Prostate gland (tissue), 2 donors: Measurements from ENCODE around the gene CSHL1.
A peak's percentile ranks its signal among the peaks of the same experiment; 100 is the strongest.

Source experiments
- POLR2A ChIP-seq: fragments of 450-650 bp; IDR thresholded peaks from one replicate; pipeline ENCODE4 v1.6.1; 2016; ENCODE audit warnings: antibody characterized with exemption, mild to moderate bottlenecking
- TF ChIP-seq, protein P1 (sequence below), 4 experiments: fragments of 200-600 bp in 2 of 4; fragments of 450-650 bp in 2 of 4; sonication (generic) in 2 of 4; IDR thresholded peaks; 1 replicate in 3 of 4; 2 replicates in 1 of 4; pipeline ENCODE4 v1.5.1; 2016 to 2019; ENCODE audit warnings: antibody characterized with exemption in 4 of 4, mild to moderate bottlenecking in 2 of 4, moderate library complexity in 2 of 4

DNA sequence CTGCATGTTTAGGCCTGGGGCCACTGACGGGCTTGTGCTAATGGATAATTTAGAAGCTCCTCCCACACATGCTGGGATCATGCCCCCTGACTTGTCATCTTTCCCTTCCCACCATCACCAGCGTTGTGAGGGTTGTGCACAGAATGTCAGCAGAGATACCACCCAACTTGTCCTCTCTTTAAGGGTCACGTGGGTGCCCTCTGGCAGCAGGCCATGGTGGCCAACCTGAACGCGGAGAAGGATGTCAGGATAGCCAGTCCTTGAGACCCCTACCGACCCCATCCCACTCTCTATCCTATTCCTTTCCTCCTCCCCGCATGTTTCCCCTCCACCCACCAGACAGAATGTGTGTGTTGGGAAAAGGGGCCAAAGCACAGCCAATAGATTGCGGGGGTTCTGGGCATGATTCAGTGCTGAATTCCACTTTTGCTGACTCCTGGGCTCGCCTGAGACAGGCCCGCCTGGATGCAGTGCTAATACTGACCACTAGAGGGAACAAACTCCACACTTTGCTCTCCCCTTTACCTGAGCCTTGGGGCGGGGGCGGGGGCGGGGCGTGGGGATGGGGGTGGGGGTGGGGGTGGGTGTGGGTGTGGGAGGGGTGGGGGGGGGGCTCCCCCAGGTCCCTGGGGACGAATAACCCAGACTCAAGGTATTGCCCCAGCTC lies 29.0 kb downstream of the CSHL1 start, which contains the start of gene GH2:
- TF ChIP-seq, protein P1, sequence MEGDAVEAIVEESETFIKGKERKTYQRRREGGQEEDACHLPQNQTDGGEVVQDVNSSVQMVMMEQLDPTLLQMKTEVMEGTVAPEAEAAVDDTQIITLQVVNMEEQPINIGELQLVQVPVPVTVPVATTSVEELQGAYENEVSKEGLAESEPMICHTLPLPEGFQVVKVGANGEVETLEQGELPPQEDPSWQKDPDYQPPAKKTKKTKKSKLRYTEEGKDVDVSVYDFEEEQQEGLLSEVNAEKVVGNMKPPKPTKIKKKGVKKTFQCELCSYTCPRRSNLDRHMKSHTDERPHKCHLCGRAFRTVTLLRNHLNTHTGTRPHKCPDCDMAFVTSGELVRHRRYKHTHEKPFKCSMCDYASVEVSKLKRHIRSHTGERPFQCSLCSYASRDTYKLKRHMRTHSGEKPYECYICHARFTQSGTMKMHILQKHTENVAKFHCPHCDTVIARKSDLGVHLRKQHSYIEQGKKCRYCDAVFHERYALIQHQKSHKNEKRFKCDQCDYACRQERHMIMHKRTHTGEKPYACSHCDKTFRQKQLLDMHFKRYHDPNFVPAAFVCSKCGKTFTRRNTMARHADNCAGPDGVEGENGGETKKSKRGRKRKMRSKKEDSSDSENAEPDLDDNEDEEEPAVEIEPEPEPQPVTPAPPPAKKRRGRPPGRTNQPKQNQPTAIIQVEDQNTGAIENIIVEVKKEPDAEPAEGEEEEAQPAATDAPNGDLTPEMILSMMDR (IDR thresholded peaks at IDR 0.05) = peak; percentile 13 to 50 (median 18)
- no peak for TF ChIP-seq POLR2A
